Right lobe of liver (tissue), 4 donors: Measurements from ENCODE around the gene DNAJC9.
A peak's percentile ranks its signal among the peaks of the same experiment; 100 is the strongest.

ENCODE experiments used
- CTCF ChIP-seq, 4 donors: fragments of 200-600 bp in 3 of 4; fragments of 450-650 bp in 1 of 4; IDR thresholded peaks; one replicate each; pipeline versions ENCODE4 v1.5.1 to v1.8.0; 2016 to 2022; ENCODE audit warnings: antibody characterized with exemption in 4 of 4, mild to moderate bottlenecking in 2 of 4
- POLR2A ChIP-seq: fragments of 450-650 bp; IDR thresholded peaks from one replicate; pipeline ENCODE4 v1.6.1; 2017; ENCODE audit warnings: antibody characterized with exemption, mild to moderate bottlenecking
- donor health status: DM: no; HTN: no; CAD: no.
- donor health status: DM: no; HTN: no; CAD: no.
- donor health status: DM: no; HTN: yes; CAD: no.

- TF ChIP-seq CTCF (IDR thresholded peaks at IDR 0.05) (peak in 1 of 4 donors; percentile 18), POLR2A (peak; percentile 88)
Observed at GRCh38 chr10:73246646-73247508, at the start of gene DNAJC9.
